ENCODE results near the gene ZNF750. TPM values are rescaled to one million over a fixed set of nuclear protein-coding genes. Genes with fewer than 3 reads are reported as not detected.

The ZNF750 gene
- polyA plus RNA-seq (2012; ENCODE audit: missing spikeins), result 0.45 TPM

- no peak for FAIRE-seq
- DNase-seq (ENCODE audit: insufficient read length), result no peak
- TF ChIP-seq POLR2AphosphoS5 (IDR thresholded peaks at IDR 0.05; ENCODE audit: low read depth, low read length), result no peak
- no peak for TF ChIP-seq POLR2A (IDR thresholded peaks at IDR 0.05; ENCODE audit: low read depth, low read length)
- TF ChIP-seq TAF1 (IDR thresholded peaks at IDR 0.05; ENCODE audit: borderline replicate concordance, low read depth, low read length), result no peak
Measured at GRCh38 chr17:82839617-82840292, at the start of gene ZNF750. Gene ZNF750, minus strand, starts transcription at chr17:82840022. Its CDS starts 7,568 bp downstream, at chr17:82832454.

GRCh38 chr17:82888583-82889495 is 49.0 kb upstream of the ZNF750 start:
- no peak for TF ChIP-seq TAF1 (IDR thresholded peaks at IDR 0.05; ENCODE audit: borderline replicate concordance, low read depth, low read length)
- TF ChIP-seq POLR2AphosphoS5 (IDR thresholded peaks at IDR 0.05; ENCODE audit: low read depth, low read length), result no peak
- no peak for TF ChIP-seq POLR2A (IDR thresholded peaks at IDR 0.05; ENCODE audit: low read depth, low read length)
- FAIRE-seq, result no peak
- DNase-seq (ENCODE audit: insufficient read length), result no peak

GRCh38 chr17:82887255-82888164 is 47.7 kb upstream of the ZNF750 start:
- TF ChIP-seq TAF1 (IDR thresholded peaks at IDR 0.05; ENCODE audit: borderline replicate concordance, low read depth, low read length), result no peak
- no peak for TF ChIP-seq POLR2A (IDR thresholded peaks at IDR 0.05; ENCODE audit: low read depth, low read length)
- TF ChIP-seq POLR2AphosphoS5 (IDR thresholded peaks at IDR 0.05; ENCODE audit: low read depth, low read length), result no peak
- no peak for FAIRE-seq
- DNase-seq (ENCODE audit: insufficient read length), result no peak

- TF ChIP-seq POLR2A (IDR thresholded peaks at IDR 0.05; ENCODE audit: low read depth, low read length), result no peak
- DNase-seq (ENCODE audit: insufficient read length) (no peak), FAIRE-seq (no peak)
Measured at GRCh38 chr17:82884970-82885353, 45.1 kb upstream of the ZNF750 start.

GRCh38 chr17:82884341-82884969 is 44.6 kb upstream of the ZNF750 start:
- TF ChIP-seq POLR2A (IDR thresholded peaks at IDR 0.05; ENCODE audit: low read depth, low read length) (no peak), TAF1 (IDR thresholded peaks at IDR 0.05; ENCODE audit: borderline replicate concordance, low read depth, low read length) (no peak), POLR2AphosphoS5 (IDR thresholded peaks at IDR 0.05; ENCODE audit: low read depth, low read length) (no peak)
- DNase-seq (ENCODE audit: insufficient read length) (no peak), FAIRE-seq (no peak)

- DNase-seq (ENCODE audit: insufficient read length), result no peak
- TF ChIP-seq POLR2AphosphoS5 (IDR thresholded peaks at IDR 0.05; ENCODE audit: low read depth, low read length) (no peak), POLR2A (IDR thresholded peaks at IDR 0.05; ENCODE audit: low read depth, low read length) (no peak), TAF1 (IDR thresholded peaks at IDR 0.05; ENCODE audit: borderline replicate concordance, low read depth, low read length) (no peak)
- FAIRE-seq, result no peak
Measured at GRCh38 chr17:82883419-82884031, 43.7 kb upstream of the ZNF750 start.

- DNase-seq (ENCODE audit: insufficient read length) (no peak), FAIRE-seq (no peak)
- no peak for TF ChIP-seq TAF1 (IDR thresholded peaks at IDR 0.05; ENCODE audit: borderline replicate concordance, low read depth, low read length)
- no peak for TF ChIP-seq POLR2AphosphoS5 (IDR thresholded peaks at IDR 0.05; ENCODE audit: low read depth, low read length)
- no peak for TF ChIP-seq POLR2A (IDR thresholded peaks at IDR 0.05; ENCODE audit: low read depth, low read length)
Measured at GRCh38 chr17:82882715-82883418, 43.0 kb upstream of the ZNF750 start.

- FAIRE-seq (no peak), DNase-seq (ENCODE audit: insufficient read length) (no peak)
- TF ChIP-seq TAF1 (IDR thresholded peaks at IDR 0.05; ENCODE audit: borderline replicate concordance, low read depth, low read length), result no peak
- TF ChIP-seq POLR2AphosphoS5 (IDR thresholded peaks at IDR 0.05; ENCODE audit: low read depth, low read length), result no peak
- no peak for TF ChIP-seq POLR2A (IDR thresholded peaks at IDR 0.05; ENCODE audit: low read depth, low read length)
Measured at GRCh38 chr17:82881900-82882714, 42.3 kb upstream of the ZNF750 start.

GRCh38 chr17:82881324-82881823 is 41.6 kb upstream of the ZNF750 start:
- TF ChIP-seq TAF1 (IDR thresholded peaks at IDR 0.05; ENCODE audit: borderline replicate concordance, low read depth, low read length), result no peak
- no peak for TF ChIP-seq POLR2AphosphoS5 (IDR thresholded peaks at IDR 0.05; ENCODE audit: low read depth, low read length)
- TF ChIP-seq POLR2A (IDR thresholded peaks at IDR 0.05; ENCODE audit: low read depth, low read length), result no peak
- FAIRE-seq, result no peak
- no peak for DNase-seq (ENCODE audit: insufficient read length)

Data from GM12892 (cell line).